NB4 (cell line): ENCODE measurements around the gene PIP5K1B.
"Not testable (repeated sequence)": the region's sequence is repeated elsewhere in the genome, so short reads cannot be mapped to it uniquely, and the experiment has no call there.

Experiments
- DNase-seq: peaks from one replicate; pipeline ENCODE4 v3.0.0; 2010; ENCODE audit warnings: low read depth
- H3K4me3 ChIP-seq: one replicate; pipeline ENCODE4 v1.5.1; 2011; ENCODE audit warnings: mild to moderate bottlenecking, low read depth, low read length, moderate library complexity
- MAX ChIP-seq: IDR thresholded peaks from 2 replicates; pipeline ENCODE4 v1.6.1; 2011; ENCODE audit warnings: low read depth, low read length
- MYC ChIP-seq: IDR thresholded peaks from 2 replicates; pipeline ENCODE4 v1.6.1; 2011; ENCODE audit warnings: low read depth, low read length
- POLR2A ChIP-seq: IDR thresholded peaks from 2 replicates; pipeline ENCODE4 v1.6.1; 2011; ENCODE audit warnings: mild to moderate bottlenecking; ENCODE audit not compliant: insufficient read length; ENCODE audit errors: extremely low read depth
- TF ChIP-seq, protein P1 (sequence below): IDR thresholded peaks from one replicate; pipeline ENCODE4 v1.5.1; 2012; ENCODE audit warnings: low read depth, low read length

PIP5K1B gene

GRCh38 chr9:68692519-68692918, 12.5 kb upstream of the PIP5K1B start:
- DNase-seq, result no peak
- H3K4me3 ChIP-seq, result no peak overlapping the region
- TF ChIP-seq POLR2A, result no peak
- TF ChIP-seq MYC, result no peak
- TF ChIP-seq MAX, result no peak
- TF ChIP-seq, protein P1, sequence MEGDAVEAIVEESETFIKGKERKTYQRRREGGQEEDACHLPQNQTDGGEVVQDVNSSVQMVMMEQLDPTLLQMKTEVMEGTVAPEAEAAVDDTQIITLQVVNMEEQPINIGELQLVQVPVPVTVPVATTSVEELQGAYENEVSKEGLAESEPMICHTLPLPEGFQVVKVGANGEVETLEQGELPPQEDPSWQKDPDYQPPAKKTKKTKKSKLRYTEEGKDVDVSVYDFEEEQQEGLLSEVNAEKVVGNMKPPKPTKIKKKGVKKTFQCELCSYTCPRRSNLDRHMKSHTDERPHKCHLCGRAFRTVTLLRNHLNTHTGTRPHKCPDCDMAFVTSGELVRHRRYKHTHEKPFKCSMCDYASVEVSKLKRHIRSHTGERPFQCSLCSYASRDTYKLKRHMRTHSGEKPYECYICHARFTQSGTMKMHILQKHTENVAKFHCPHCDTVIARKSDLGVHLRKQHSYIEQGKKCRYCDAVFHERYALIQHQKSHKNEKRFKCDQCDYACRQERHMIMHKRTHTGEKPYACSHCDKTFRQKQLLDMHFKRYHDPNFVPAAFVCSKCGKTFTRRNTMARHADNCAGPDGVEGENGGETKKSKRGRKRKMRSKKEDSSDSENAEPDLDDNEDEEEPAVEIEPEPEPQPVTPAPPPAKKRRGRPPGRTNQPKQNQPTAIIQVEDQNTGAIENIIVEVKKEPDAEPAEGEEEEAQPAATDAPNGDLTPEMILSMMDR, result no peak

DNA sequence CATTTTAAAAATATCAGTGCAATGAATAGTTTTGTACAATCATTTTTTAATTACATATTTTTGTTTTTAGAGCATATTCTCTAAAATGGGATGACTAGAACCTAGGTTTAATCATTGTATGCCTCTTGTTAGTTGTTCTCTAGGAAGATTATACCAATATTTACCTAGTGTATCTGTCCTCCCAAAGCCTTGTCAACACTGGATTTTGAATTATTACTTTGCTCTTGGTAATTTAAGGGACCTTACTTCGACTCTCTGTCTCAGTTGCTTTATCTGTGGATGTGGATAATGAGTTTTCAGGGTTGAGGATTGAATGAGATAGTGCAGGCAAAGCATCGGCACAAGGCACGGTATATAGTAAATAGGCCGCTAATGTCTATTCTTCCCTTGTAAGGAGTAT, 10.9 kb upstream of the PIP5K1B start:
- TF ChIP-seq MAX (no peak), POLR2A (no peak), MYC (no peak)
- TF ChIP-seq, protein P1, result no peak
- H3K4me3 ChIP-seq, result no peak overlapping the region
- DNase-seq, result no peak

DNA sequence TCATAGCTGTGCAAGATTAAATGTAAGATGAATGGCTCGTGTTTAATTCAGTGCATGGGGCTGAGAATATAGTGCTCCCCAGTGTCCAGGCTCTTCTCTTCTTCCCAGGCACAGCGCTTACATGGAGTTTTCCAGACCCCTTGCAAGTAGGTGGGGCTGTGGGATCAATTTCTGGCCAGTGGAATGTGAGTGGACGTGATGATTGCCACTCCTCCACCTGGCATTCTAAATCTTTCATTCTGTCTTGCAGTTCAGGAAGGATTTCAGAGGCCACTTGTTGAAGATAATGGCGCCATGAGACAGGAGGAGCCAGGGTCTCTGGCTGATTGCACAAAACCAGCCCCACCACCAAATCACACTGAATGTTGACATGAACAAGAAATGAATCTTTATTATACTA, 7.2 kb upstream of the PIP5K1B start:
- no peak for DNase-seq
- no peak overlapping the region for H3K4me3 ChIP-seq
- no peak for TF ChIP-seq MAX
- no peak for TF ChIP-seq MYC
- TF ChIP-seq, protein P1, result no peak
- TF ChIP-seq POLR2A, result no peak

GRCh38 chr9:68698943-68699509, 6.0 kb upstream of the PIP5K1B start:
- DNase-seq, result no peak
- no peak overlapping the region for H3K4me3 ChIP-seq
- TF ChIP-seq MYC, result no peak
- TF ChIP-seq, protein P1, result no peak
- no peak for TF ChIP-seq MAX
- TF ChIP-seq POLR2A, result no peak

DNA sequence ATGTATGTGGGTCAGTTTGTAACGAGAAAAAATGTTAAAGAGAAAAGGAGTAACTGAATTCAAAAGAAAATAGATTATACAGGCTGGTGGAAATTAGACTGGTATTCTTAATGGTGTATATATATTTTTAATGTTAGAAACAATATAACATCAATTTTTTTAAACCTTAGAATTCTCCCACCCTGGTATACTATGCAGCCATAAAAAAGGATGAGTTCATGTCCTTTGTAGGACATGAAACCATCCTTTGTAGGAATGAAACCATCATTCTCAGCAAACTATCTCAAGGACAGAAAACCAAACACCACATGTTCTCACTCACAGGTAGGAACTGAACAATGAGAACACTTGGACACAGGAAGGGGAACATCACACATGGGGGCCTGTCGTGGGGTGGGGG, 5.4 kb upstream of the PIP5K1B start:
- not testable (repeated sequence) for H3K4me3 ChIP-seq, DNase-seq

DNA sequence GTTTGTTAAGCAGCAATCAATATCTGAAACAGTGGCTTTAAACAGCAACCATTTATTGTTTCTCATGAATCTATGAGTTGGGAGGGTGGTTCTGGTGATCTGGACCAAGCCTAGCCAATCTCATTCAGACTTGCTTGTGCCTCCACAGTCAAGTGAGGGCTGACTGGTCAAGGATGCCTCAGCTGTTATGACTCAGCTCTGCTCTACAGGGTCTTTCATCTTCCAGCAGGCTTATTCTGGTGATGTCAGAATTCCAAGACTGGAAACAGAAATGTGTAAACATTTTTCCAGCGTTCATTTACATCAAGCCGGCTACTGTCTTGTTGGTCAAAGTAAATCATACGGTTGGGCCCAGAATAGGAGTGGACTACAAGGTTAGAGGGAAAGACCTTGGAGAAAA, 2.5 kb upstream of the PIP5K1B start:
- no peak for DNase-seq
- H3K4me3 ChIP-seq, result no peak overlapping the region
- TF ChIP-seq MYC, result no peak
- TF ChIP-seq, protein P1, result no peak
- no peak for TF ChIP-seq POLR2A
- no peak for TF ChIP-seq MAX
